HG02973 (cell line): ENCODE data around the gene SURF4.

Source experiments
- ATAC-seq: cut with Tn5 transposase; IDR thresholded peaks from one replicate; pipeline ENCODE4 v1.9.1; 2021; ENCODE audit warnings: moderate library complexity; ENCODE audit not compliant: unreplicated experiment

The SURF4 gene

DNA sequence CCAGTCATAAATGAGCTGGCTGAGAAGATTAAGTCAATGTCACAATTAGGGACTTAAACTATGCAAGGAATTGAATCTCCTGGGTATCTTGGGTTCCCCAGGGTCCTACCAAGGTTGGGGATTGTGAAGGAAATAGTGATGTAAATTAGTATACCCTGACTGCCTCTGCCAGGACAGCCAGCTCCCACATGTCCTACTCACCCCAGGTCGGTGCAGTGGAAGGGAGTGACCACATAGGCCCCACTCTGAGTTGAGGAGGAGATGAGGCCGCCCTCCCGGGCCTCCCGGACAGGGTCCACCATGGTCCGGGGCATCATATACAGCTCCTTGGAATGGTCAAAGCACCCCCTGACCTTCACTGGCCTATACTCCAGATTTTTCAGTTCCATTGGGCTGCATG is 22.3 kb downstream of the SURF4 start:
- no peak for ATAC-seq

DNA sequence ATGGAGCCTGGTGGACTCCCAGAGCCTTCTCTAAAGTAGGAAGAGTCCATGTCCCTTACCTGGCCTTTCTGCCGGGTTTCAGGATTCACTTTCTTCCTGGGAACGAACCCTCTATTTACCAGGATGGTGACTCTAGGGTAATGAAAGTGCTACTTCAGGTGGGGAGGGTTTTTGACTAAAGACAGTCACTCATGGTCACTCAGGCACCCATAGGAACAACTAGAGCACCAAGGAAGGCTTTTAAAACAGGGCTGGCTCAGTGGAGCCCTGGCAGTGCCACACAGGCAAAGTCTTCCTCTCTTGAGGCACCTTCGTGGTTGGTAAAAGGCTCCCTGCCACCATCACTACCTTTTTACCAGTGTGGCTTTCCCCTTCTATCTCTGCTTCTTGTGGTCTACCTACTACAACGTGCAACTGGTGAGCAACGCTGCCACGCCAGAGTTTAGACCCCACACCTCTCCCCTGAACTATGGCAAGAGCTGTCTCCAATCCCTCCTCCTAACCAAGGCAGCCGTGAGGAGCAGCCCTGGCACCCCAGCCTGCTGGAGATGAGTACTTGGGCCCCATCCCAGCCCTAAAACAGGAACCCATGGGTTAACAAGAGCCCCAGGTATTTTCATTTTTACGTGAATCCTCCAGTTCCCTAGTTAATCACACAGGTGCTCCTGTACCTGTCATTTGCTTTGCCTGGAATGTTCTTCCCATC is 23.1 kb downstream of the SURF4 start:
- no peak for ATAC-seq

DNA sequence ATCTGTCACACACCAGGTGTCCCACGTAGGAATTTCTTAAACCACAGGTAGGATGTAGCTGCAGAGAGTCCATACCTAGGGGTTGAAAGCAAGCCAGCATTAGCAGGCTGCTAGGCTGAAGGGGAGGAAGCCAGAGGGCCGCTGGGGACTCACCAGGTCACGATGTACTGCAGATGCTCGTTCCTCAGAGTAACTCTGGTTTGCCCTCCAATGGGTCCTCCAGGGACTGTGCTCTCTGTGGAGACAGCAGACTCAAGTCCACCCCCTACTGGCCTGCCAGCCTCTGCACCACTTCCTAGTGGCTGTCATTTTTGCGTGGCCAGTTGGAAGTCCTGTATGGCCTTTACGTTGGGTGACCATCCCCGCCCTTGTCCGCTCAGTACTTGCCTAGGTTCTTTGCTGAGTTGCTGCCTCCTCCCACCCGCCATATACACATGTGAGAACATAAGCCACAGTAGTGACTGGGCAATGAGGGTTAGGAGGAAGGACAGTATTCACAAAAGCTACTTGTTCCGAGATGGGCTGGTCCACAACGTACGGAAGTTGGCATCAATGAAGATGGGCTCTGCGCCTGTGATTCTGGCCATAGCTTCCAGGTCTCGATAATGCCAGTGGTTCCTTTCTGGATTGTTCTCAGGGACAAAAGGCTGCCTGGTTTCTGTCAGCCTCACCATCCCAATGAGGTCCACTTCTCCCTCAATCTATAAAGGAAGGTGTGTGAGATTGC is 23.8 kb downstream of the SURF4 start:
- no peak for ATAC-seq

DNA sequence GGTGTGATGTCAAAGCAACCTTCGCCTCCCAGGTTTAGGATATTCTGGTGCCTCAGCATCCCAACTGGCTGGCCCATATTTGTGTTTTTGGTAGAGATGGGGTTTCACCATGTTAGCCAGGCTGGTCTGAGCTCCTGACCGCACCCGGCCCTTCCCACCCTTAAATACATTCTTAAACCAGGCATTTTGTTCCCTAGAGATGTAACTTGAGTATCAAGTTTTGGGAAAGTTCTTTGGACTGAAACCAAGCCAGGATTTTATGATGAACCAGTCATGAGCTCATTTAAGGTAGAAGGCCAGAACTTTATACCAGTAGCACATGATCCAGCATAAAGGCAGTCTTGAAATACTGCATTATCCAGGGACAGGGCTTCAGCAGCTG is 24.3 kb downstream of the SURF4 start:
- no peak for ATAC-seq

DNA sequence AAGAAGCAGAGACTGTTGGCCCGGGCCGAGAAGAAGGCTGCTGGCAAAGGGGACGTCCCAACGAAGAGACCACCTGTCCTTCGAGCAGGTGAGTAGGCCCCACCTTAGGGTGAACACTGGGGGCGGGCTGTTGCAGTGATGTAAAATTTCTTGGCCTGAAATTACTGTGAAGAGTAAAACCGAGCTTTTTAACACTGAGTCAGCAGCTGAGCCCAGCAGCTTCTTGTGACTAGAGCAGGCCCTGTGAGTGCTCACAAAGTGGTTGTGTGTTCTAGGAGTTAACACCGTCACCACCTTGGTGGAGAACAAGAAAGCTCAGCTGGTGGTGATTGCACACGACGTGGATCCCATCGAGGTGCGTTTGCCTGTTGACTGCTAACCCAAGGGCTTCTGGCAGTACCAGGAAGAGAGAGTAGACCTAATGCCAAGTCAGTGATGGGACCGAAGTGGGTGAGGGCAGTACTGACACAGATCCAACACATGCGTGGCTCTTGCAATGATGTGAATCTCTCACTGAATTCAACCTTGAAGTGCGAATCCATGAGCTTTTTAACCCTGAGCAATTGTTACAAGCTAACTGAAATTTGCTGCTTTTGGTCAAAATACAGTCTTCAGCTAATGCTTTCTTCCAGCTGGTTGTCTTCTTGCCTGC is 25.8 kb downstream of the SURF4 start:
- ATAC-seq: no peak

DNA sequence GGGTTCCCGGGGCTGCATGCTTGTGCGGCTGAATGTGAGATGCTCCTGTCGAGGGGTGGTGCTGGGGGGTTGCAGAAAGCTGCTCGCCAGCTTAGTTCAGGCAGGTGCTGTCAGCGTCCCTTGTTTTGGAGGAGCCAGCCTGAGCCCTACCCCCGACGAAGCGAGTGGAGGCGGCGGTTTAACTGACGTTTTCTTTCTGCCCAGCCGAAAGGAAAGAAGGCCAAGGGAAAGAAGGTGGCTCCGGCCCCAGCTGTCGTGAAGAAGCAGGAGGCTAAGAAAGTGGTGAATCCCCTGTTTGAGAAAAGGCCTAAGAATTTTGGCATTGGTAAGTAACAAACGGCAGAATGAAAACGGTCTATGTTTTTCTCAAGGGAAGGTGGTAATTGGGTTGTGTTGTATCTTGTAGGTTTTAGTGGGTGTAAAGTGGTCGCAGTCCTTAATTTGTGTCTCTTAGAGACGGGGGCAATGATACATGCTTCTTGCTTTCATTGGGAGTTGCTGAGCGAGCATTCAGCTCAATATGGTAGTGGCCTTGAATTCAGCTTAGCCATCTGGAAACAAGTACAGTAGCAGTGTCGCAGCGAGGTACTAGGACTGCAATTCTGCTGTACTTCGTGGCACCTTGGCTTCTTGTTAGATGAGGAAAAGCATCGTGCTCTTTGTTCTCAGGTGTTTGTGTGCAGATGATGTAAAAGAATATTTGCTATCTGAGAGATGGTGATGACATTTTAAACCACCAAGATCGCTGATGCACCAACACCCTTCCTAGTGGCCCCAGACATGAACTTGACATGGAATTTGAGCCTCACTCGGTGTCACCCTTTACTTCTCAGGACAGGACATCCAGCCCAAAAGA is 26.9 kb downstream of the SURF4 start:
- ATAC-seq: no peak

DNA sequence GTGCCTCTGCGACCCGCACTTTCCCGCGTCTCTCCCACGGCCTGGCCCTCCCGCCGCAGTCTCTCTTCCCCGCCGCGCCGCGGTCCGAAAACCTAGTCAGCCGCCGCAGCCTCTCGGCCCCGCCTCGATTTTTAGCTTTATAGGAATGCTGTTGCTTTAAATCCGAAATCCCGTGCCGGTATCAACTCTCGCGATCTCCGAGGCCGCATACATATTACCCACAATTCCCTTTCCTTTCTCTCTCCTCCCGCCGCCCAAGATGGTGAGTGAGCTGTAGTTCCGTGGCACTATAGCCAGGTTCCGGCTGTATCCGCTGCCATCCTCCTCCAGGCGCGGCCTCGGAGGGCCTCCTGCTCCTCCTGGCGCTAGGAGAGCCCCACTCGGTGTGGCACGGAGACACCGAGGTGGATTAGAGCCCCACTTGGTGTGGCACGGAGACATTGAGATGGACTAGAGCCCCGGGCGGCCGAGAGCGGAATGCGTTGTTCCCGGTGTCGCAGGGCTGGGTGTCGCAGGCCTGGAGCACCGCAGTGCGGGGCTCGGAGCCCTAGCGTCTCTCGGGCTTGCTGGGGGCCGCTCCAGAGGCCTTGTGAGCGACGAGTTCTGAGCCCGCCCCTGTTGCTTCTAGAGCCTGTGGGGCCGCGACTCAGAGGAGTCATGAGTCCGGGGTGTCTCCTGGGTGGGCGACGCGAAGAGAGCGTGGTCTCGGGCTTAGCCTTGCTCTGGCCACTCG is 27.7 kb downstream of the SURF4 start, which contains the start of the genes MED22 and RPL7A:
Gene MED22, minus strand, starts transcription at position 147 of the 733 bp plus-strand sequence. CDS start 1,469 bp downstream, outside the sequence.
Gene RPL7A, plus strand, starts transcription at position 234 of the 733 bp plus-strand sequence. Its CDS starts 26 bp downstream, at position 260.
- ATAC-seq: peak; percentile 64

DNA sequence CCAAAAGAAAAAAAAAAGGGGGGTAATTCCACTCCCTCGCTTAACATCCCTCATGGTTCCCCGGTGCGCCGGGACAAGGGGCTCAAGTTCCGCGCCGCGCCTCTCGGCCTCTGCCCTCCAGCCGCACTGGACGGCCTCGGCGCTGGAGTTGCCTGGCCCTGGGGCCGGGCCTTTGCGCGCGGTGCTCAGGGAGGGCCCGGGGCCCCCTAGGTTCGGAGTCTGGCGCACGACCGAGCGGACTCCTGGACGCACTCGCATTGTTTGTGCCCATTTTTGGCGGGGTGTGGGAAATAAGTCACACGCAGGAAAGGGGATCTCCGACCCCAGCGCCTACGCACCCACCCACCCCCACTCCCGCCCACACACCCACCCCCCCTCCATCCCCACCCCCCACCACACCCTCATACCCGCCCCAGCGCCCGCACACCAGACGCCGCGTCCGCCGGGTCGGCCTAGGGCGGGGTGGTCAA is 28.3 kb downstream of the SURF4 start:
- peak; percentile 12 for ATAC-seq

DNA sequence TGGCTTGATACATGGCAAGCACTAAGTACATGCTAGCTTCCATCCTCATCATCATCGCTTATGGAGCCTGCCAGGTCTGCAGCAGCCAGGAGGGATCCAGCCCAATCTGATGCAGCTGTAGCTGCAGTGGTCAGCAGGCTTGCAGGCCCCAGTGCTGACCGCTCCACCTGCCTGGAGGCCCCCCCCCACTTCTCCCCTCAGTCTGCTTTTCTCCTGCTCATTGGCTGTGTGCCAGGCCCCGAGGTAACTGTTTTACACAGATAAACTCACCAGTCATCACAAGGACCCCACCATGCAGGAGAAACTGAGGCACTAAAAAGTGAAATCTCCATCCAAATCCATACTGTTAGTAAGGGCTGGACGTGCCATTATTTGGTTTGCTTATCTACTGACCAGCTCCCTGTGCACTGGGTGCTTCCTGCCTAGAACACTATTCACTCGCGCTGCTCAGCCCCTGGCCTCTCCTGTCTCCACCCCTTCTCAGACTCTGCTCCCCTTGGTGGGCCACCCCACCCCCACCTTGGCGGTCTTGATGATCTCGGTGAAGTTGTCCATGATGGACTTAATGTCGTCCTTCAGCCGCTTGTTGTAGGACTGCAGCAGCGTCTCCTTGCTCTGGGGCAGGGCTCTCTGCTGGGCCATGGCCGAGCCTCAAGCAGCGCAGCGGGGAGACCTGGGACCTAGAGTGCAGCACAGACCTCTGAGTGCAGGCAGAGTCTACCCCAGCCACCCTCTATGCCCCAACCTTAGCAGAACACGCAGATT is 29.7 kb downstream of the SURF4 start:
- no peak for ATAC-seq

DNA sequence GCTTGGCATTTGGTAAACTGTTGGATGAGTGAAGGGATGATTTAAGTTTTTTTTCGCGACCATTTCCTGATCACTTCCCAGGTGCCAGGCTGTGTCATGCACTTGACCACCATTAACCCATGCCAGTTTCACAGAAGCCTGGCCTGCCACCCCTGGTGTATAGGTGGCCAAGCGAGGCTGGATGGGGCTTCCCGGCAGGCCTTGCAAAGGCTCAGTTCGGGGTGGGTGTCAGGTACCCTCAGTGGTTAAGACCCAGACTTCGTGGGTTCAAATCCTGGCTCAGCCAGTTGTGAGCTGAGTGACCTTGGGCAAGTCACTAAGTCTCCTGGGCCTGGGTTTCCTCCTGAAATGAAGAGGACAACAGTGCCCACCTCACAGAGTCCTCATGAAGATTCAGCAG is 30.3 kb downstream of the SURF4 start:
- no peak for ATAC-seq

DNA sequence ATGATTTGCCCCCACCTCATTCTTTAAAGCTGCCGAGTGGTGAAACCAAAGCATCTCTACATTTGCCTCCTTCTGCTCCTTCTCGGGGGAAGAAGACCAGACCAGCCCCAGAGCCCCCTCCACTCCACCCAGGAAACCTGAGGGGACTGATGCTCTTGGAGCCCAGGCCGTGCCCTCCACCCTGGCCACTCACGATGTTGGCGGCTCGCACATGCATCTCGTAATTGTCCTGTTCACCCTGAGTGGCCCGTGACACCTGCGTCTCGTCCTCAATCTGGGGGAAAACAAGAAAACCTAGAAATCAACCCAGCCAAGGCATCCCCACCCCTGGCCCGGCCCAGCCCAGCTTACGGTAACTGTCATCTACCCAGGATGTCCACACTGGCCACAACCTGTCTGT is 30.9 kb downstream of the SURF4 start:
- ATAC-seq: no peak

DNA sequence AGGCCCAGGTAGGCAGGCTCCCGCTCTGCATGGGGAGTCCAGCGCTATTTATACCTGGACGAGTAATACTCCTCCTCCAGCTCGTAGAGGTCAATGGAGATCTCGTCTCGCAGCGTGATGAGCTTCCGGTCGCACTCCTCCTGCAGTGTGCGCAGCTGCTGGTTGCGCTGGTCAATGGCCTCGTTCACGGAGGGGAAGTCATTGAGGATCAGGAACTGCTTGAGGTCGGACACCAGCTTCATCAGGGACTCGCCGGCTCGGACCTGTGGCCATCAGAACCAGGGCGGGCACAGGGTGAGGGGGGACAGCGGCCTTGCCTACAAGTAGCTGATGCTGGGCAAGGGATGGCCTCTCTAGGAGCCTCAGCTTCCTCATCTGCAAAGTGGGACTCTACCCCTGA is 31.8 kb downstream of the SURF4 start:
- no peak for ATAC-seq

DNA sequence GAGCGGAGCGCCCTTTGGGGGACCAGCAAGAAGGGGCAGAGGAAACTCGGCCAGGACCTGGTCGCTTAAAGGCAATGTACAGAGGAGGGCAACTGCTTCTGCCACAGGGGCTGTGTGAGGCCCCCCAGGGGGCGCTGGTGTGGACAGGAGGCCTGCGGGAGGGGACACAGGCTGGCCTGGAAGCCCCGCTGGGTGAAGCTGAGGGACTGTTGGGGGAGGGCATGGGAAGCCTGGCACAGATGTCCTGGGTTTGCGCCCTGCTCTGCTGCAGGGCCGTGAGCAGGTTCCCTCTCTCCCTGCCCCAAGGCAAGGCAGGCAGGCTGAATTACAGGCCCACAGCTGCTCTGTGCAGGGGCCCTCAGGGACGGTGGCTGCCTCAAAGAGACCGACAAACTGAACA is 33.3 kb downstream of the SURF4 start:
- ATAC-seq: no peak

DNA sequence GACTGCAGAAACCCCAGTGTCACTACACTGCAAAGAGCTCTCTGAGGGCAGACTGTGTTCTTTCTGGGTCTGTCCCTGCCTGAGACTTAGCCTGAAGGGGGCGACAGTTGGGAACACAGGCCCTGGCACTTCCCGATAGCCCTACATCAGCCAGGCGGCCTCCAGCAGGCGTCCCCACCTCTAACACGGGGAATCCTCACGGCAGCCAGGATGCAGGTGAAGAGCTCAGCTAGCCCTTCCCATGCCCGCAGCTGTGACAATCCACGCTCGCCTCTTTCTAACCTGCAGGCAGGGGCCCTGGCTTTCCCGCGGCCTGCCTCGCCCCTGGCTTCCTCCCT is 33.8 kb downstream of the SURF4 start:
- no peak for ATAC-seq

DNA sequence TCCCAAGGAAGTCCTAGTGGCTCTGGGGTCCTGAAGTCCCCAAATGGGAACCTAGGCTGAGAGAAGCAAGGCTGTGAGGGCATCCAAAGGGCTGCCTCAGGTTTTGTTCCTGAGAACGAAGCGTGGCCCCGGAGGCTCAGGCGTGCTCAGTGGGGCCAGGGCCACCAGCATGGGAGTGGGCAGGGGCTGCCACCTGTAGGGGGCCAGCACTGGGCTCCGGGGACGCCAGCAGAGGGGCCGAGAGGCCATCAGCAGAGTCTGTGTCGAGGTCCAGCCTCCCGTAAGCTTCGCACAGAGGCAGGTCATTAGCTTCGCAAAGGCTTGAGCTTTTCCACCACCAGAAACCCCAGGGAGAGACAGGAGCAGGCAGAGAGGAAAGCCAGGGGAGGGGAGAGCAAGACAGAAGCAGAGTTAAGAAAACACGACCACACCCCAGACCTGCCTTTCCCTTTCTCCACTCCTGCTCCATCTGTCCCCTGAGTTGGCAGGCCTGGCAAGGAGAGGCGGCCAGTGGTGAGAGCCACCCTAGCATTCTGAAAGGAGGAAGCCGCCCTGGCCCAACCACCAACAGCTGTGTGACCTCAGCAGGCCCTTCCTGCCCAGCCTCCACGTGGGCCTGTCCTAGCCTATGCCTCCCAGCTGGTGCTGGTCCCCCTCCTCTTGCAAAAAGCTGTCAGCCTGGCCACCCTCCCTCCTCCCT is 34.3 kb downstream of the SURF4 start:
- no peak for ATAC-seq

DNA sequence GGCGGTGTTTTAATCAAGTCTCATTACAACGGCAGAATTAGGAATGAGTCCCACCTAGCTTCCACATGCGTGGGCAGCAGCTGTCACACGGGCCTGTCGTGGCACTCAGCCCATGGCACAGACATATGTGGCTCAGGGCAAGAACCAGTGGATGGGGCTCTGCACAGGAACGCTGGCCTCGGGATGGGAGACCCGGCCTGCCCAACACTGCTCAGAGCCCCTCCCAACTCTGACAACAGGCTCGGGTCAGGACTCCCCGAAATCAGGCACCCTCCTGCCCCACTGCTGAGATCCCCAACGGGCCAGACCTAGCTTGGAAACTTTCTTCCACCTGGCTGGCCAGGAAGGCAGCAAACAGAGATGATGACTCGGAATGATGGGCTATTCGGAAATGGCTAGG is 34.9 kb downstream of the SURF4 start:
- ATAC-seq: no peak

DNA sequence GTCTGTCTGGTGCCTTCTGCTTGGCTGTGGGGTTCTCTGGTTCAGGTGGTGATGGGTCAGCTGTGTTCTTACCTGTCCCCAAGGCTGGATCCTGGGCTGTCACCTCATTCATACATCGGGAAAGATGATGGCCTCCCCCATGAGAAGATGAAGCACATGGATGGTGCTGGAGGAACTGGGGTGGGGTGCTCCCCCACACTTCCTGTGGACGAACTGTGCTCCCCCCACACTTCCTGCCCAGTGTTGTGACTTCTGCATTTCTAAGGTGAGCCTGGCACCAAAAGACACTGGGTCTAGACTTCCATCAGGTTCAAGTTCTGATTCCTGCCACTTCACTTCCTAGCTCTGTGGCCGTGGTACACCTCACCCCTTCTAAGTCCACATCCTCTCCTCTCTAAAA is 35.6 kb downstream of the SURF4 start:
- no peak for ATAC-seq

DNA sequence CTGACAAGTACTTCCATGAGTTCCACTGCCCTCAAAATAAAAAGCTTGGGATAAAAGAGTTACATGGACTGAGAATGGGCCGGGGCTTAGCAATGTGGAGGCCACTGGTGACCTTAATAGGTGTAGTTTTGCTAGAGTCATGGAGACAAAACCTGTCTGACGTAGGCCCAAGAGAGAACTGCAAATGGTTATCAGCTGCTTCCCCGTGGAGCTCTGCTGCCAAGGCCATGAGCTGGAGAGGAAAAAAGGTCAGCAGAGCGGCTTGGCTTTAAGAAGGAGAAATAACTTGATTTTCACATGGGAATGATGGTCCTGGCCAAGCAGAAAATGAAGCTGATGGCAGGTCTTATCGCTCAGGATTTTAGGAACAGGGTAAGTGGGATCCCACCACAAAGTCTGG is 36.2 kb downstream of the SURF4 start:
- no peak for ATAC-seq
